B cell (primary cell): ENCODE measurements around the gene PCDH9.

Source experiments
- CTCF ChIP-seq: fragments of 200-600 bp; IDR thresholded peaks from one replicate; pipeline ENCODE4 v1.8.0; 2022; ENCODE audit warnings: antibody characterized with exemption, mild to moderate bottlenecking
- EZH2 ChIP-seq: IDR thresholded peaks from 2 replicates; pipeline ENCODE4 v1.6.1; 2012; ENCODE audit warnings: borderline replicate concordance, low read depth, mild to moderate bottlenecking, moderate library complexity, low read length; ENCODE audit not compliant: insufficient read depth, poor library complexity, severe bottlenecking

GRCh38 chr13:66275416-66275815 is 954.7 kb downstream of the PCDH9 start:
- TF ChIP-seq CTCF (no peak), EZH2 (no peak)
